Parathyroid adenoma (tissue), 2 donors: Measurements from ENCODE around the gene RNF149.

ENCODE experiments used
- H2AFZ ChIP-seq: fragments of 300-600 bp; sonication (generic); one replicate; pipeline ENCODE4 v1.7.0; 2017; ENCODE audit warnings: antibody characterized with exemption, mild to moderate bottlenecking
- H3K27ac ChIP-seq: fragments of 300-600 bp; sonication (generic); one replicate; pipeline ENCODE4 v1.7.0; 2017
- H3K27me3 ChIP-seq: fragments of 300-600 bp; sonication (generic); one replicate; pipeline ENCODE4 v1.7.0; 2017; ENCODE audit warnings: low read length; ENCODE audit not compliant: control insufficient read depth, insufficient read depth
- H3K36me3 ChIP-seq: fragments of 300-600 bp; sonication (generic); one replicate; pipeline ENCODE4 v1.7.0; 2017; ENCODE audit warnings: low read length; ENCODE audit not compliant: control insufficient read depth, insufficient read depth
- H3K4me1 ChIP-seq: fragments of 300-600 bp; sonication (generic); one replicate; pipeline ENCODE4 v1.7.0; 2017; ENCODE audit warnings: control low read depth
- H3K4me2 ChIP-seq: fragments of 300-600 bp; sonication (generic); one replicate; pipeline ENCODE4 v1.7.0; 2017; ENCODE audit warnings: low read length
- H3K4me3 ChIP-seq: fragments of 300-600 bp; sonication (generic); one replicate; pipeline ENCODE4 v1.7.0; 2017; ENCODE audit warnings: low read depth, low read length
- H3K79me2 ChIP-seq: fragments of 300-600 bp; sonication (generic); one replicate; pipeline ENCODE4 v1.7.0; 2017; ENCODE audit warnings: control low read depth
- H3K9ac ChIP-seq: fragments of 300-600 bp; sonication (generic); one replicate; pipeline ENCODE4 v1.7.0; 2017; ENCODE audit warnings: mild to moderate bottlenecking
- H3K9me3 ChIP-seq: fragments of 300-600 bp; sonication (generic); one replicate; pipeline ENCODE4 v1.7.0; 2017; ENCODE audit warnings: low read length; ENCODE audit not compliant: control insufficient read depth
- TF ChIP-seq, protein P1 (sequence below): fragments of 300-600 bp; sonication (generic); IDR thresholded peaks from one replicate; pipeline ENCODE4 v1.7.0; 2017; ENCODE audit warnings: antibody characterized with exemption, mild to moderate bottlenecking
- donor health status: primary hyperparathyroidism.

RNF149 gene

DNA sequence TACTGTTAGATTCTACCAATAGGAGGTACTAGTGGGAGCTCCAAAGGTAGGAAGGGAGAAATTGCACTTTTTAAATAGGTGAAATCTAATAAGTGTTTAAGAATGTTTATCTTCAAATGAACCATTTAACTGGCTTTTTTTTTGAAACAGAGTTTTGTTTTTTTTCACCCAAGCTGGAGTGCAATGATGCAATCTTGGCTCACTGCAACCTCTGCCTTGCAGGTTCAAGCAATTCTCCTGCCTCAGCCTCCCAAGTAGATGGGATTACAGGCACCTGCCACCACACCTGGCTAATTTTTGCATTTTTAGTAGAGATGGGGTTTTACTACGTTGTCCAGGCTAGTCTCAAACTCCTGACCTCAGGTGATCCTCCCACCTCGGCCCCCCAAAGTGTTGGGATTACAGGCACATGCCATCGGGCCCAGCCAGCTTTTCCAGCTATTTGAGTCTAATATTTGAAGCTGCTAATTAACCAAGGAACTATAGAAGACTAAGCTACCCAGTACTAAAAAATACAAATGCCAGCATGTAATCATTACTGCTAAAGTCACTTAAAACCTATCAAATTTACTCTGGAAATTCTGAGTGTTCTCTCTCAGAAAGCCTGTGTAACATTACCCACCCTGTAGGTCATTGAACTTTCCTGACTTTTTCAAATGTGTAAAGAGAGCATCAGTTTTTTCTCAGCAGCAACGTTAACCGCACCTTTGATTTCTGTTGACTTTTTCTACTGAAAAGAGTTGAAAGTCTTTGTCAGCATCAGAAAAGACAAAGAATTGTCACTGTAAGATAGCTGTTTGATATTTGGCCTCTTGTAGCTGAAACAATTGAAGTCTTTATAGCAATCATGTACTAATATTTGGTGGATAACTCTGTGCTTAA lies 24.6 kb upstream of the RNF149 start:
- Histone ChIP-seq H3K4me1 (peaks cover 7% of the 10 kb centered on the region), H3K4me2 (no peak overlapping the region), H3K79me2 (no peaks in the 10 kb centered on the region), H3K9ac (no peak overlapping the region), H3K27me3 (no peaks in the 10 kb centered on the region), H3K9me3 (no peaks in the 10 kb centered on the region), H3K4me3 (no peak overlapping the region), H3K36me3 (no peaks in the 10 kb centered on the region), H3K27ac (no peak overlapping the region), H2AFZ (peak overlapping the region; percentile 7)
- TF ChIP-seq, protein P1, sequence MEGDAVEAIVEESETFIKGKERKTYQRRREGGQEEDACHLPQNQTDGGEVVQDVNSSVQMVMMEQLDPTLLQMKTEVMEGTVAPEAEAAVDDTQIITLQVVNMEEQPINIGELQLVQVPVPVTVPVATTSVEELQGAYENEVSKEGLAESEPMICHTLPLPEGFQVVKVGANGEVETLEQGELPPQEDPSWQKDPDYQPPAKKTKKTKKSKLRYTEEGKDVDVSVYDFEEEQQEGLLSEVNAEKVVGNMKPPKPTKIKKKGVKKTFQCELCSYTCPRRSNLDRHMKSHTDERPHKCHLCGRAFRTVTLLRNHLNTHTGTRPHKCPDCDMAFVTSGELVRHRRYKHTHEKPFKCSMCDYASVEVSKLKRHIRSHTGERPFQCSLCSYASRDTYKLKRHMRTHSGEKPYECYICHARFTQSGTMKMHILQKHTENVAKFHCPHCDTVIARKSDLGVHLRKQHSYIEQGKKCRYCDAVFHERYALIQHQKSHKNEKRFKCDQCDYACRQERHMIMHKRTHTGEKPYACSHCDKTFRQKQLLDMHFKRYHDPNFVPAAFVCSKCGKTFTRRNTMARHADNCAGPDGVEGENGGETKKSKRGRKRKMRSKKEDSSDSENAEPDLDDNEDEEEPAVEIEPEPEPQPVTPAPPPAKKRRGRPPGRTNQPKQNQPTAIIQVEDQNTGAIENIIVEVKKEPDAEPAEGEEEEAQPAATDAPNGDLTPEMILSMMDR = no peak

DNA sequence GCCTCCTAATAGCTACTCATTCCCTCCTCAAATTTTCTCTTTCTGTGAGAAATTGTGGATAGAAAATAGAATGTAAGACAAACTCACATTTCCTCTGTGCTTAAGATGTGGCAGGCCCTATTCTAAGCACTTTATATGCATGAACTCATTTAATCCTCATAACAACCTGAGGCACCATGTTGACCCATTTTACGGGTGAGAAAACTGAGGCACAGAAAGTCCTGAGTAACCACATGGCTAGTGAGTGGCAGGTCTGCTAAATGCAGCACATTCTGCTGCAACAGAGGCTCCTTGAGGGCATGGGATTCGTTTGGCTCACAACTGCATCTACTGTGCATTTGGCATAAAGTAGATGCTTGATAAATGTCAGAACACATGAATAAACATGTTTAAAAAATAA lies 22.7 kb upstream of the RNF149 start:
- Histone ChIP-seq H3K9ac (no peak overlapping the region), H3K9me3 (no peaks in the 10 kb centered on the region), H3K79me2 (no peaks in the 10 kb centered on the region), H3K27ac (no peak overlapping the region), H3K4me1 (peaks cover 8% of the 10 kb centered on the region), H3K36me3 (no peaks in the 10 kb centered on the region), H3K4me2 (no peak overlapping the region), H3K27me3 (no peaks in the 10 kb centered on the region), H2AFZ (no peak overlapping the region), H3K4me3 (no peak overlapping the region)
- TF ChIP-seq, protein P1 = no peak

DNA sequence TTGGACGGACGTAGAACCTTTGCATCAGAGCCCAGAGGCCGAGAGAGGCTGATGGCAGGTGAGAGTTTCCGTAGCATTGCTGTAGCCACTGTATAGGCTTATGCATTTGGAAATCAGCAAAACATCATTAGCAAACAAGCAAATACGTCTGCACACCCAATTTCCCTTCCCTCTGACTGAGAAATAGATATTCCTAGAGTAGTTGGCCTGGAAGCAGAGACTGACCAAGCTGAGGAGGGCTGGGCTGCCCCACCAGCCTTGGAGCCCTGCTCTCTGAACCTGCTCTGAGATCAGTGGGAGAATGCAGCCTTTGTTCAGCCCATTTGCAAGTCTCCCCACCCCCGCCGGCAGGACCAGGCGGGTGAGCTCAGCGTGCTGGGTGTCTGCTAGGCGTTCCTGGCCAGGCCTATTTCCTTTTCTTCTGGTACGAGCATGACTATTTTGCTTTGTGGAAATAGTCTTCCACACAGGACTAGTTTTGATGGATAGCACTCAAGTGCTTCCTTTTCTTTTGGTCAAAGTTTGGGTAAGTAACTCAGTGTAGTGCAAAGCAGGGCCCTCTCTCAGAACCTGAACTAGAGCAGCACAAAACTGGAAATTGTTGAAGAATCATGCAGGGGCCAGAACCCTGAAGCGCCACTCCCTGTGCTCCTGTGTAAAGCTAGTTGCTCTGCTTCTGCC lies 21.9 kb upstream of the RNF149 start:
- H3K9me3 ChIP-seq = no peaks in the 10 kb centered on the region
- H3K27me3 ChIP-seq = no peaks in the 10 kb centered on the region
- H3K9ac ChIP-seq = no peak overlapping the region
- no peak overlapping the region for H3K4me2 ChIP-seq
- H3K27ac ChIP-seq = no peak overlapping the region
- no peak overlapping the region for H3K4me3 ChIP-seq
- no peaks in the 10 kb centered on the region for H3K79me2 ChIP-seq
- no peak overlapping the region for H2AFZ ChIP-seq
- no peaks in the 10 kb centered on the region for H3K36me3 ChIP-seq
- TF ChIP-seq, protein P1 = no peak
- peaks cover 8% of the 10 kb centered on the region for H3K4me1 ChIP-seq

DNA sequence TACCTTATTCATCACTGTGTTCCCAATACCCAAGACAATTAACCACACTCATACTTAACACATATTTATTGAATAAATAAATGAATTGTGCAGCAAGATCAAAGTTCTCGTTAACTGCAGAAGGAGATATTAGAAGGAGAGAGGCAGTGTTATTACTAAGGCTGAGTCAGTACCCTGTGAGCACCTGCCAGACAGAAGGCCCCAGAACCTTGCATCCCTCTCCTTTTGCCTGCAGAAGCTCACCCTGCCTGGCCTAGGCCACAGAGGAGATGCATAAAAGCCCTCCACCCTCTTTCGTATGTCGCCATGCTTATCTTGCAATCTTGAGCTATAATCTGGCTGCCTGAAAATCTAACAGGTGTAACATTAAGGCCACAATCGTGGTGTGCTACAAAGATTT lies 20.5 kb upstream of the RNF149 start:
- no peaks in the 10 kb centered on the region for H3K36me3 ChIP-seq
- no peak overlapping the region for H3K9ac ChIP-seq
- no peaks in the 10 kb centered on the region for H3K27me3 ChIP-seq
- no peak overlapping the region for H2AFZ ChIP-seq
- TF ChIP-seq, protein P1 = no peak
- H3K4me1 ChIP-seq = peaks cover 8% of the 10 kb centered on the region
- no peak overlapping the region for H3K4me3 ChIP-seq
- no peaks in the 10 kb centered on the region for H3K9me3 ChIP-seq
- H3K4me2 ChIP-seq = no peak overlapping the region
- H3K79me2 ChIP-seq = no peaks in the 10 kb centered on the region
- peak overlapping the region; percentile 79 for H3K27ac ChIP-seq
